ENCODE data around the gene UBE2R2. TPM values are rescaled to one million over a fixed set of nuclear protein-coding genes. Genes with fewer than 3 reads are reported as not detected.

UBE2R2 gene
- total and polyA plus RNA-seq, 2 of the 4 experiments (the other 2 are of a cell fraction): 12.7 to 24.8 TPM

- TF ChIP-seq CEBPB (IDR thresholded peaks at IDR 0.05; ENCODE audit: low read depth, low read length) (no peak), RAD21 (IDR thresholded peaks at IDR 0.05; ENCODE audit: low read length) (peak; percentile 44)
Observed at GRCh38 chr9:33921967-33922895, 105.3 kb downstream of the UBE2R2 start (continued).

GRCh38 chr9:33923079-33923478 is 106.1 kb downstream of the UBE2R2 start:
- no peak for DNase-seq
- no peak for TF ChIP-seq POLR2A (IDR thresholded peaks at IDR 0.05; ENCODE audit: low read depth, low read length)
- no peak for TF ChIP-seq FOS (IDR thresholded peaks at IDR 0.05; ENCODE audit: low read depth, low read length)
- no peak for TF ChIP-seq MAFK (IDR thresholded peaks at IDR 0.05; ENCODE audit: low read depth, low read length)
- TF ChIP-seq CHD1 (IDR thresholded peaks at IDR 0.05; ENCODE audit: low read depth, low read length): no peak
- no peak for TF ChIP-seq MXI1 (IDR thresholded peaks at IDR 0.05; ENCODE audit: borderline replicate concordance, low read depth, low read length)
- TF ChIP-seq BHLHE40 (IDR thresholded peaks at IDR 0.05; ENCODE audit: low read depth, low read length): no peak
- TF ChIP-seq MAZ (IDR thresholded peaks at IDR 0.05; ENCODE audit: borderline replicate concordance, low read depth, low read length): no peak
- no peak for TF ChIP-seq RCOR1 (IDR thresholded peaks at IDR 0.05; ENCODE audit: insufficient replicate concordance, low read length)
- no peak for TF ChIP-seq SMC3 (IDR thresholded peaks at IDR 0.05; ENCODE audit: low read depth, low read length)
- TF ChIP-seq CEBPB (IDR thresholded peaks at IDR 0.05; ENCODE audit: low read depth, low read length): no peak
- no peak for TF ChIP-seq RAD21 (IDR thresholded peaks at IDR 0.05; ENCODE audit: low read length)
- TF ChIP-seq NFE2L2 (IDR thresholded peaks at IDR 0.05; ENCODE audit: low read depth, low read length): no peak
- TF ChIP-seq CTCF (conservative IDR thresholded peaks at IDR 0.05; ENCODE audit: low read depth, low read length): no peak
- no peak for TF ChIP-seq ELK1 (IDR thresholded peaks at IDR 0.05; ENCODE audit: borderline replicate concordance, low read depth, low read length)

More at GRCh38 chr9:33923079-33923478, 106.1 kb downstream of the UBE2R2 start:
- H3K9me3 ChIP-seq (ENCODE audit: control insufficient read depth, insufficient read depth, low read length): no peaks in the 10 kb centered on the region
- in situ Hi-C loops (cut with MboI; ENCODE audit: low sequenced_read_pairs) (no loop called here), dilution Hi-C loops (cut with HindIII; ENCODE audit: low sequenced_read_pairs, unreplicated experiment) (no loop called here), intact Hi-C loops (cut with micrococcal nuclease) (loop anchor here (5.0 to 10.0 kb wide), 2 partner anchors 106 to 298 kb away; partner anchors contain the start of gene UBE2R2)
- H4K5ac ChIP-seq (ENCODE audit: low read depth, low read length): no peak overlapping the region
- no peak for ATAC-seq (ENCODE audit: low read depth)
- no peak overlapping the region for H3K56ac ChIP-seq (ENCODE audit: extremely low read depth, insufficient read depth, low read length)
- H4K8ac ChIP-seq (ENCODE audit: low read depth in 2 of 2, low read length in 2 of 2): no peak overlapping the region
- no peak overlapping the region for H4K91ac ChIP-seq (ENCODE audit: insufficient read depth, low read depth, low read length)
- H3K4me1 ChIP-seq (ENCODE audit: control insufficient read depth, insufficient read depth, low read length): no peaks in the 10 kb centered on the region
- ChIA-PET POLR2A (ENCODE audit: unreplicated experiment) (no interaction called here), CTCF (no interaction called here)
- H2BK5ac ChIP-seq (ENCODE audit: low read depth, low read length, poor library complexity, severe bottlenecking): no peak overlapping the region
- peaks cover 21 to 54% of the 10 kb centered on the region in 2 experiments for H3K79me1 ChIP-seq (ENCODE audit: low read depth in 1 of 2, low read length in 2 of 2)
- no peak overlapping the region for H3K9ac ChIP-seq (ENCODE audit: low read depth, low read length)
- H2AK9ac ChIP-seq (replicated peaks; ENCODE audit: low read depth, low read length, poor library complexity): no peak overlapping the region
- no TSS peak for BruUV-seq (replicated peaks)
- no peak overlapping the region for H3K4ac ChIP-seq (ENCODE audit: low read depth, low read length)
- no peak overlapping the region for H3K14ac ChIP-seq (replicated peaks; ENCODE audit: low read depth, low read length)
- H3K36me3 ChIP-seq (ENCODE audit: control insufficient read depth, insufficient read depth, low read length): peaks cover 77% of the 10 kb centered on the region
- no peak overlapping the region for H3K4me2 ChIP-seq (ENCODE audit: low read depth, low read length)
- no peak overlapping the region for H2AK5ac ChIP-seq (ENCODE audit: low read depth, low read length)
- H3K4me3 ChIP-seq (ENCODE audit: insufficient read depth, low read depth, low read length): no peak overlapping the region
- 100% methylated on average over 1 of the region's 4 CpGs; no CpG with 5 or more reads in 1 of the 2 experiments for WGBS, 2 experiments (ENCODE audit: extremely low coverage in 2 of 2, insufficient read length in 1 of 2)
- H2BK15ac ChIP-seq (ENCODE audit: low read depth, low read length): no peak overlapping the region
- H3K18ac ChIP-seq (ENCODE audit: low read depth, low read length): no peak overlapping the region
- H2BK120ac ChIP-seq (ENCODE audit: low read depth, low read length): no peak overlapping the region
- no peaks in the 10 kb centered on the region for H3K9me1 ChIP-seq (ENCODE audit: insufficient read depth, low read length)
- H3K27me3 ChIP-seq (ENCODE audit: control insufficient read depth, insufficient read depth, low read length): no peaks in the 10 kb centered on the region
- H3K27ac ChIP-seq (ENCODE audit: insufficient read depth, low read length): no peak overlapping the region
- no peak overlapping the region for H3K23ac ChIP-seq (ENCODE audit: low read depth, low read length)
- H2BK20ac ChIP-seq (ENCODE audit: low read depth, low read length): no peak overlapping the region
- no peak overlapping the region for H2AFZ ChIP-seq (replicated peaks; ENCODE audit: low read length, poor library complexity)
- H4K20me1 ChIP-seq (ENCODE audit: insufficient read depth, low read length): peaks cover 13% of the 10 kb centered on the region; the same call in 1 of the 2 replicates
